Lower leg skin (tissue), 3 donors: ENCODE results near the gene CGB2.
"Not testable (repeated sequence)": the region's sequence is repeated elsewhere in the genome, so short reads cannot be mapped to it uniquely, and the experiment has no call there.

Experiments
- CTCF ChIP-seq, 3 donors: fragments of 450-650 bp; IDR thresholded peaks; one replicate each; pipeline ENCODE4 v1.5.1; 2016; ENCODE audit warnings: antibody characterized with exemption in 3 of 3, mild to moderate bottlenecking in 3 of 3, moderate library complexity in 2 of 3
- POLR2A ChIP-seq, 2 donors: fragments of 450-650 bp; IDR thresholded peaks; one replicate each; pipeline ENCODE4 v1.6.1; 2016 to 2017; ENCODE audit warnings: antibody characterized with exemption in 2 of 2, mild to moderate bottlenecking in 1 of 2, moderate library complexity in 1 of 2

GRCh38 chr19:49018388-49019241 is 13.1 kb upstream of the CGB2 start:
- not testable (repeated sequence) for TF ChIP-seq CTCF, POLR2A (IDR thresholded peaks at IDR 0.05)
